ENCODE results near the gene PANX1. TPM values are rescaled to one million over a fixed set of nuclear protein-coding genes. Genes with fewer than 3 reads are reported as not detected.

The PANX1 gene
- total and polyA plus RNA-seq, 2 donors (not counting 1 experiment from before 2014, with no cell fraction given): 51.7 to 54.5 TPM

GRCh38 chr11:94183251-94183885, 54.7 kb downstream of the PANX1 start:
- DNase-seq (ENCODE audit: low read depth in 2 of 2): no peak
- Histone ChIP-seq H3K79me2 (ENCODE audit: control insufficient read depth, insufficient read depth, low read length) (no peaks in the 10 kb centered on the region), H3K9me3 (ENCODE audit: control insufficient read depth, insufficient read depth, low read depth, low read length) (no peaks in the 10 kb centered on the region), H3K4me2 (ENCODE audit: extremely low read depth, insufficient read depth, low read length) (no peak overlapping the region), H2AFZ (ENCODE audit: low read length) (no peak overlapping the region), H3K4me3 (replicated peaks in 1 of 4; ENCODE audit: control extremely low read depth in 1 of 4, insufficient read depth in 1 of 4, low read depth in 3 of 4, low read length in 4 of 4) (no peak overlapping the region), H3K27ac (ENCODE audit: insufficient read depth, low read length) (no peak overlapping the region), H3K4me1 (ENCODE audit: control insufficient read depth, extremely low read depth, insufficient read depth, low read length) (peaks cover 14% of the 10 kb centered on the region), H3K9ac (ENCODE audit: insufficient read depth, low read length) (no peak overlapping the region), H3K27me3 (ENCODE audit: control insufficient read depth, insufficient read depth, low read length) (no peaks in the 10 kb centered on the region), H4K20me1 (ENCODE audit: control insufficient read depth, extremely low read depth, insufficient read depth, low read length) (no peaks in the 10 kb centered on the region), H3K36me3 (ENCODE audit: control insufficient read depth, insufficient read depth, low read length) (peaks cover 6% of the 10 kb centered on the region)
- TF ChIP-seq, protein P1, sequence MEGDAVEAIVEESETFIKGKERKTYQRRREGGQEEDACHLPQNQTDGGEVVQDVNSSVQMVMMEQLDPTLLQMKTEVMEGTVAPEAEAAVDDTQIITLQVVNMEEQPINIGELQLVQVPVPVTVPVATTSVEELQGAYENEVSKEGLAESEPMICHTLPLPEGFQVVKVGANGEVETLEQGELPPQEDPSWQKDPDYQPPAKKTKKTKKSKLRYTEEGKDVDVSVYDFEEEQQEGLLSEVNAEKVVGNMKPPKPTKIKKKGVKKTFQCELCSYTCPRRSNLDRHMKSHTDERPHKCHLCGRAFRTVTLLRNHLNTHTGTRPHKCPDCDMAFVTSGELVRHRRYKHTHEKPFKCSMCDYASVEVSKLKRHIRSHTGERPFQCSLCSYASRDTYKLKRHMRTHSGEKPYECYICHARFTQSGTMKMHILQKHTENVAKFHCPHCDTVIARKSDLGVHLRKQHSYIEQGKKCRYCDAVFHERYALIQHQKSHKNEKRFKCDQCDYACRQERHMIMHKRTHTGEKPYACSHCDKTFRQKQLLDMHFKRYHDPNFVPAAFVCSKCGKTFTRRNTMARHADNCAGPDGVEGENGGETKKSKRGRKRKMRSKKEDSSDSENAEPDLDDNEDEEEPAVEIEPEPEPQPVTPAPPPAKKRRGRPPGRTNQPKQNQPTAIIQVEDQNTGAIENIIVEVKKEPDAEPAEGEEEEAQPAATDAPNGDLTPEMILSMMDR (conservative IDR thresholded peaks at IDR 0.05 in 1 of 2, IDR thresholded peaks at IDR 0.05 in 1 of 2; ENCODE audit: low read depth in 1 of 2, low read length in 2 of 2): no peak
- TF ChIP-seq EZH2 (IDR thresholded peaks at IDR 0.05; ENCODE audit: low read length, missing control alignments): no peak

GRCh38 chr11:94183886-94184264, 55.2 kb downstream of the PANX1 start:
- peak; percentile 54 to 70 for DNase-seq (ENCODE audit: low read depth in 2 of 2)
- no peak overlapping the region for H3K4me3 ChIP-seq (replicated peaks in 1 of 4; ENCODE audit: control extremely low read depth in 1 of 4, insufficient read depth in 1 of 4, low read depth in 3 of 4, low read length in 4 of 4)

DNA sequence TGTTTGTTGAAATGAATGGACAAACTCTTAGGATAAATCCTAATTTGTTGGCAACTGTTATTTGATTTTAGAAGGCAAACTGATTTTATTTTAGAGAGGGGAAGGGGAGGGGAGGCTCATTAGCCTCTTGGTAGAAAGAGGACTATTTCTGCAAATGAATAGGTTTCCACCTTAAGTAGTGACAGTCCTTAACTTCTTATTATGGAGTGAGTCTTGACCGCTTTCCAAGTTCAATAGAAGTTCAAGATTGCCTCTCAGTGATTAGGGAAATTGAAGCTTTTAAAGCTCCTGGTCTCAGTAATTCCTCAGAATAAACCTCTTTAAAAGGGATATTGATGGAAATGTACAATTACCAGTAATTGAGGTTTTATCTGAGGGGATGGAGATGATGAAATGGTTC, 55.7 kb downstream of the PANX1 start:
- no peaks in the 10 kb centered on the region for H3K27me3 ChIP-seq (ENCODE audit: control insufficient read depth, insufficient read depth, low read length)
- H3K9ac ChIP-seq (ENCODE audit: insufficient read depth, low read length): no peak overlapping the region
- no peak overlapping the region for H2AFZ ChIP-seq (ENCODE audit: low read length)
- H3K9me3 ChIP-seq (ENCODE audit: control insufficient read depth, insufficient read depth, low read depth, low read length): no peaks in the 10 kb centered on the region
- H3K4me2 ChIP-seq (ENCODE audit: extremely low read depth, insufficient read depth, low read length): no peak overlapping the region
- peak in 1 of 2 donors; percentile 27 for DNase-seq (ENCODE audit: low read depth in 2 of 2)
- no peak overlapping the region for H3K27ac ChIP-seq (ENCODE audit: insufficient read depth, low read length)
- H3K4me1 ChIP-seq (ENCODE audit: control insufficient read depth, extremely low read depth, insufficient read depth, low read length): peaks cover 14% of the 10 kb centered on the region
- no peaks in the 10 kb centered on the region for H3K79me2 ChIP-seq (ENCODE audit: control insufficient read depth, insufficient read depth, low read length)
- no peaks in the 10 kb centered on the region for H4K20me1 ChIP-seq (ENCODE audit: control insufficient read depth, extremely low read depth, insufficient read depth, low read length)
- no peak overlapping the region for H3K4me3 ChIP-seq (replicated peaks in 1 of 4; ENCODE audit: control extremely low read depth in 1 of 4, insufficient read depth in 1 of 4, low read depth in 3 of 4, low read length in 4 of 4)
- no peak for TF ChIP-seq EZH2 (IDR thresholded peaks at IDR 0.05; ENCODE audit: low read length, missing control alignments)
- TF ChIP-seq, protein P1 (conservative IDR thresholded peaks at IDR 0.05 in 1 of 2, IDR thresholded peaks at IDR 0.05 in 1 of 2; ENCODE audit: low read depth in 1 of 2, low read length in 2 of 2): no peak
- peaks cover 4% of the 10 kb centered on the region for H3K36me3 ChIP-seq (ENCODE audit: control insufficient read depth, insufficient read depth, low read length)

More at GRCh38 chr11:94183886-94184264, 55.2 kb downstream of the PANX1 start:
- H3K27me3 ChIP-seq (ENCODE audit: control insufficient read depth, insufficient read depth, low read length): no peaks in the 10 kb centered on the region
- peaks cover 4% of the 10 kb centered on the region for H3K36me3 ChIP-seq (ENCODE audit: control insufficient read depth, insufficient read depth, low read length)
- no peaks in the 10 kb centered on the region for H4K20me1 ChIP-seq (ENCODE audit: control insufficient read depth, extremely low read depth, insufficient read depth, low read length)
- peaks cover 14% of the 10 kb centered on the region for H3K4me1 ChIP-seq (ENCODE audit: control insufficient read depth, extremely low read depth, insufficient read depth, low read length)
- no peak overlapping the region for H3K9ac ChIP-seq (ENCODE audit: insufficient read depth, low read length)
- no peaks in the 10 kb centered on the region for H3K9me3 ChIP-seq (ENCODE audit: control insufficient read depth, insufficient read depth, low read depth, low read length)
- TF ChIP-seq, protein P1 (conservative IDR thresholded peaks at IDR 0.05 in 1 of 2, IDR thresholded peaks at IDR 0.05 in 1 of 2; ENCODE audit: low read depth in 1 of 2, low read length in 2 of 2): peak; percentile 71 to 95
- TF ChIP-seq EZH2 (IDR thresholded peaks at IDR 0.05; ENCODE audit: low read length, missing control alignments): no peak
- no peak overlapping the region for H2AFZ ChIP-seq (ENCODE audit: low read length)
- no peak overlapping the region for H3K27ac ChIP-seq (ENCODE audit: insufficient read depth, low read length)
- no peaks in the 10 kb centered on the region for H3K79me2 ChIP-seq (ENCODE audit: control insufficient read depth, insufficient read depth, low read length)
- H3K4me2 ChIP-seq (ENCODE audit: extremely low read depth, insufficient read depth, low read length): no peak overlapping the region
